ENCODE data around the gene CD226. TPM values are rescaled to one million over a fixed set of nuclear protein-coding genes. Genes with fewer than 3 reads are reported as not detected.

CD226 gene
- total RNA-seq, 2 donors from 2014 or later: 0.26 to 0.33 TPM

DNA sequence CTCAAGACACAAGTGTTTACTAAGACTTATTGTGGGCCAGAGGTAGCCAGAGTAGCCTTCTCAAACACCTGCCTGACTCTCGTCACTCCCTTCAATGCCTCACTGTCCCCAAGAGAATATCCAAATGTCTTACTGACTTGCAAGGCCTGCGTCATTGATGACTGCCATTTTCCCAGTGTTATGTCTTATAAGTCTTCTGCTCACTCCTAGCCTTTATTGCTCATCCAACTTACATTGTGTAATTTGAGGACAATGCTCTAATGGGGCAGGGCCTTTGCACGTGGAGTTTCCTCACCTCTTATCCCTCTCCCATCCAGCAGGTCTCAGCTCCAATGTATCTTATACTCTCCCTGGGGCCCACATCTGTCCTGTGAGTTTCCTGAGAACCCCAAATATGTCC lies 10.1 kb upstream of the CD226 start:
- TF ChIP-seq, protein P1, sequence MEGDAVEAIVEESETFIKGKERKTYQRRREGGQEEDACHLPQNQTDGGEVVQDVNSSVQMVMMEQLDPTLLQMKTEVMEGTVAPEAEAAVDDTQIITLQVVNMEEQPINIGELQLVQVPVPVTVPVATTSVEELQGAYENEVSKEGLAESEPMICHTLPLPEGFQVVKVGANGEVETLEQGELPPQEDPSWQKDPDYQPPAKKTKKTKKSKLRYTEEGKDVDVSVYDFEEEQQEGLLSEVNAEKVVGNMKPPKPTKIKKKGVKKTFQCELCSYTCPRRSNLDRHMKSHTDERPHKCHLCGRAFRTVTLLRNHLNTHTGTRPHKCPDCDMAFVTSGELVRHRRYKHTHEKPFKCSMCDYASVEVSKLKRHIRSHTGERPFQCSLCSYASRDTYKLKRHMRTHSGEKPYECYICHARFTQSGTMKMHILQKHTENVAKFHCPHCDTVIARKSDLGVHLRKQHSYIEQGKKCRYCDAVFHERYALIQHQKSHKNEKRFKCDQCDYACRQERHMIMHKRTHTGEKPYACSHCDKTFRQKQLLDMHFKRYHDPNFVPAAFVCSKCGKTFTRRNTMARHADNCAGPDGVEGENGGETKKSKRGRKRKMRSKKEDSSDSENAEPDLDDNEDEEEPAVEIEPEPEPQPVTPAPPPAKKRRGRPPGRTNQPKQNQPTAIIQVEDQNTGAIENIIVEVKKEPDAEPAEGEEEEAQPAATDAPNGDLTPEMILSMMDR (IDR thresholded peaks at IDR 0.05): no peak
- no peak for TF ChIP-seq POLR2A (IDR thresholded peaks at IDR 0.05)
- ATAC-seq (no peak), DNase-seq (no peak)
- H3K36me3 ChIP-seq (replicated peaks in 1 of 2; ENCODE audit: insufficient read depth in 1 of 2, low read depth in 2 of 2): no peaks in the 10 kb centered on the region
- no peaks in the 10 kb centered on the region for H3K4me1 ChIP-seq
- no peak overlapping the region for H3K4me3 ChIP-seq
- no peaks in the 10 kb centered on the region for H3K27me3 ChIP-seq
- no peaks in the 10 kb centered on the region for H3K9me3 ChIP-seq
- intact Hi-C loops (cut with DNase I): no loop called here
- no peak overlapping the region for H3K27ac ChIP-seq
- WGBS, 2 donors: 92 to 93% methylated on average over 3 of the region's 3 CpGs

DNA sequence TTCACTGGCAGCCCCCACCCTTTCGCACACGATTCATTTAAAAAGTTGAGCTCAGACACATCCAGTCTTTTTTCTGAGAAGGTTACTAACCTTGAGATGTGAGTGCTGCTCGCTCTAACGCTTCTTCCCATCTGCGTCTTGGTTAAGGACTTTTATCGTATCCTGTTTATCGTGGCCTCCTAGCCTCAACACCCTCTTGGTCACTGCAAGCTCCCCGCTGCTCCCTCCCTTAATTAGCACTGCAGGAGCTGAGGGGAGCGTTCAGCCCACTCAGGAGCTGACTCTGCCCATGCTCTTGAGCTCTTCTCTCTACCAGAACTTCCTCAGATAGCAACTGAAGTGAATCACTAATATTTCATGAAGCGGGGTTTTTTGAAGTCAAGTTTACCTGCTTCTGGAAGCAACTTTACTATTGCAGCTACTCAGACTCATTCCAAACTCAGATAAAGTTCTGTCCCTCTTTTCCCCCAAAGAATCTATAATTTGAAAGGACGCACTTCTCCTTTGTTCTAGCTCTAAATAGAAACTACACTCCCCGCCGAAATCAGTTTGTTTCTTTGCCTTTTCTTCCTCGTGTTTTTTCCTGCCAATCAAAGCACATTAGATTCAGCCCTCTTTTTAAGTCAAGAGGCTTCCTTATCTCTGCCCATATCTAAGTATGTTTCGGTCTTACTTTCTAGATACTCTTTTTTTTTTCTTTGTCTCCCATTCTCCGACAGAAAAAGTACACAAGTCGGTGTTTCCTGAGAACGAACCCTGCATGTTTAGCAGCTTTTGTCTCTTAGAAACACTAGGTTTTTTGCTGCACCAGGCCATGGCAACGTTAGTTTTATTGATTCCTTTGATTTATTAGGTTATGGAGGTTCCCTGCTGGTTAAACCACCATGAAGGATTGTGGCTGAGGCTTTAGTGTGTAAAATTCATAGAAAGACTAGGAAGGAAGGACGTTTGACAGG lies 9.3 kb upstream of the CD226 start:
- Histone ChIP-seq H3K4me3 (no peak overlapping the region), H3K27me3 (no peaks in the 10 kb centered on the region), H3K4me1 (no peaks in the 10 kb centered on the region), H3K36me3 (replicated peaks in 1 of 2; ENCODE audit: insufficient read depth in 1 of 2, low read depth in 2 of 2) (no peaks in the 10 kb centered on the region), H3K9me3 (no peaks in the 10 kb centered on the region), H3K27ac (no peak overlapping the region)
- DNase-seq (no peak), ATAC-seq (no peak)
- no peak for TF ChIP-seq POLR2A (IDR thresholded peaks at IDR 0.05)
- TF ChIP-seq, protein P1 (IDR thresholded peaks at IDR 0.05): no peak
- intact Hi-C loops (cut with DNase I): no loop called here
- WGBS, 2 donors: 64 to 75% methylated on average over 20 of the region's 20 CpGs

- Histone ChIP-seq H3K4me1 (no peaks in the 10 kb centered on the region), H3K27ac (no peak overlapping the region), H3K27me3 (no peaks in the 10 kb centered on the region), H3K4me3 (no peak overlapping the region), H3K9me3 (no peaks in the 10 kb centered on the region), H3K36me3 (replicated peaks in 1 of 2; ENCODE audit: insufficient read depth in 1 of 2, low read depth in 2 of 2) (no peaks in the 10 kb centered on the region)
- intact Hi-C loops (cut with DNase I): no loop called here
- WGBS, 2 donors: 77 to 85% methylated on average over 5 of the region's 5 CpGs
- DNase-seq (no peak), ATAC-seq (no peak)
- TF ChIP-seq, protein P1 (IDR thresholded peaks at IDR 0.05): no peak
- no peak for TF ChIP-seq POLR2A (IDR thresholded peaks at IDR 0.05)
Observed at GRCh38 chr18:69956057-69956456, 8.4 kb upstream of the CD226 start.

DNA sequence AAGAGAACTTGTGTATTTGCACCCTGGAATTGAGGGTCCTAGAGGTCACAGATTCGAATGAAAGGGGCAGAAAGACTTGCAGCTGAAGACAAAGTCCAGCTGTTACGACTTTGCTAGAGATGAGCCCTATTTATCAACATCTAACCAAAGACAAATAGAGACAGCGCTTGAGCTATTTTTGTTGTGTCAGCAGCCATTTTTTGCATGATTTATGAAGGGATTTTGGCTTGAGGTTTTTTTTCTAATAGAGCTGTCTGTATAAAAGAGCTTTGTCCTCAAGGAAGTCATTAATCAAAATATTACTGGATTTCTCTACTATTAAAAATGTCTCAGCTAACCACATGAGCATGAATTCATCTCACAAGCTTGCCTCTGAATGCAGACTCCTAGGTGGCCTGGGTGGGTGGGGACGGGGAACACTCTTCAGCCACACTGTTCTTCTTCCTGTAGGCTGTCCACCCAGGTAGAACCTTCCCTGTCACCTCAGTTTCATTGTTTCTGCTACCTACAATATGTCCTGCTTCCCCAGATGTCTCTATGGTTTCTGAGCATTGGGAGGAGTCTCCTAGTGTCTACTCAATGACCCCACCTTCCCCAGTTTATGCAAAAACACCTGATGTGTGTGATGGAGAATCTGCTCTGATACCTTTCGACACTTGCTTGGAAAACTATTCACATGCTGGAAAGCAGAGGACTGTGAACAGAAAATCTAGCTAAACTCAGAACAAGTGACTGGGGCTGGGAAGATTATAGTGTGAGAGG lies 7.2 kb upstream of the CD226 start:
- H3K9me3 ChIP-seq: no peaks in the 10 kb centered on the region
- no peak for TF ChIP-seq POLR2A (IDR thresholded peaks at IDR 0.05)
- TF ChIP-seq, protein P1 (IDR thresholded peaks at IDR 0.05): no peak
- no peak overlapping the region for H3K27ac ChIP-seq
- DNase-seq (no peak), ATAC-seq (no peak)
- H3K4me3 ChIP-seq: no peak overlapping the region
- 63 to 66% methylated on average over 5 of the region's 5 CpGs for WGBS, 2 donors
- H3K27me3 ChIP-seq: no peaks in the 10 kb centered on the region
- no peaks in the 10 kb centered on the region for H3K4me1 ChIP-seq
- H3K36me3 ChIP-seq (replicated peaks in 1 of 2; ENCODE audit: insufficient read depth in 1 of 2, low read depth in 2 of 2): no peaks in the 10 kb centered on the region
- intact Hi-C loops (cut with DNase I): no loop called here
